HG02798 (cell line): Measurements from ENCODE around the gene RNFT2.

Experiments used
- ATAC-seq: cut with Tn5 transposase; IDR thresholded peaks from one replicate; pipeline ENCODE4 v1.9.1; 2021; ENCODE audit warnings: mild to moderate bottlenecking; ENCODE audit not compliant: unreplicated experiment, poor library complexity

Gene RNFT2

GRCh38 chr12:116708826-116709756, 29.0 kb upstream of the RNFT2 start:
- no peak for ATAC-seq

GRCh38 chr12:116709768-116710167, 28.3 kb upstream of the RNFT2 start:
- no peak for ATAC-seq

- no peak for ATAC-seq
These were observed 27.6 kb upstream of the RNFT2 start for GRCh38 chr12:116710370-116711150.

GRCh38 chr12:116712458-116713303, 25.4 kb upstream of the RNFT2 start:
- ATAC-seq, result no peak

GRCh38 chr12:116713527-116713926, 24.6 kb upstream of the RNFT2 start:
- no peak for ATAC-seq

GRCh38 chr12:116714175-116714574, 23.9 kb upstream of the RNFT2 start:
- ATAC-seq, result no peak

- no peak for ATAC-seq
These were observed 20.4 kb upstream of the RNFT2 start for GRCh38 chr12:116717466-116718437.

GRCh38 chr12:116718655-116719454, 19.3 kb upstream of the RNFT2 start:
- ATAC-seq, result no peak

GRCh38 chr12:116719731-116720528, 18.2 kb upstream of the RNFT2 start:
- ATAC-seq, result no peak

- no peak for ATAC-seq
These were observed 15.9 kb upstream of the RNFT2 start for GRCh38 chr12:116722245-116722644.

- no peak for ATAC-seq
These were observed 11.4 kb upstream of the RNFT2 start for GRCh38 chr12:116726694-116727093.

- ATAC-seq, result no peak
These were observed 10.9 kb upstream of the RNFT2 start for GRCh38 chr12:116727261-116727660.

- no peak for ATAC-seq
These were observed 10.2 kb upstream of the RNFT2 start for GRCh38 chr12:116727891-116728290.

- ATAC-seq, result no peak
These were observed 6.3 kb upstream of the RNFT2 start for GRCh38 chr12:116731801-116732200.

GRCh38 chr12:116734156-116734768, 3.9 kb upstream of the RNFT2 start:
- no peak for ATAC-seq

GRCh38 chr12:116735084-116735483, 3.0 kb upstream of the RNFT2 start:
- no peak for ATAC-seq

GRCh38 chr12:116735951-116736599, 2.0 kb upstream of the RNFT2 start:
- no peak for ATAC-seq
